PC-3 (cell line): ENCODE results near the gene TMEM143.
"Not testable (repeated sequence)": the region's sequence is repeated elsewhere in the genome, so short reads cannot be mapped to it uniquely, and the experiment has no call there.

Source experiments
- EZH2 ChIP-seq: fragments of 300-600 bp; sonication (generic); IDR thresholded peaks from one replicate; pipeline ENCODE4 v1.6.1; 2017; ENCODE audit warnings: antibody characterized with exemption, mild to moderate bottlenecking, low read length; ENCODE audit not compliant: unreplicated experiment
- TF ChIP-seq, protein P1 (sequence below): fragments of 300-600 bp; sonication (generic); conservative IDR thresholded peaks from 2 replicates; pipeline ENCODE4 v1.5.1; 2017; ENCODE audit warnings: antibody characterized with exemption, low read depth, mild to moderate bottlenecking, low read length

DNA sequence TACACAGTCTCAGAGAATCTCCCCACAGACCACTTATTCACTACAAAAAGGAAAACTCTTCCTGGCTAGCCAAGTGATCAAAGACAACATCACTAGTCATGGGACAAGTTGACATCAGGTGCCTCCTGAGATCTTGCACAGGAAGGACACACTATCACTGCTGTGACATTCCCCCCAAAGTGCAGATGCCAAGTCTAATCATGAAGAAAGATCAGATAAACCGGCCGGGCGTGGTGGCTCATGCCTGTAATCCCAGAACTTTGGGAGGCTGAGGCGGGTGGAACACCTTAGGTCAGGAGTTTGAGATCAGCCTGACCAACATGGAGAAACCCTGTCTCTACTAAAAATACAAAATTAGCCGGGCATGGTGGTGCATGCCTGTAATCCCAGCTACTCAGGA, 54.0 kb downstream of the TMEM143 start:
- TF ChIP-seq, protein P1, sequence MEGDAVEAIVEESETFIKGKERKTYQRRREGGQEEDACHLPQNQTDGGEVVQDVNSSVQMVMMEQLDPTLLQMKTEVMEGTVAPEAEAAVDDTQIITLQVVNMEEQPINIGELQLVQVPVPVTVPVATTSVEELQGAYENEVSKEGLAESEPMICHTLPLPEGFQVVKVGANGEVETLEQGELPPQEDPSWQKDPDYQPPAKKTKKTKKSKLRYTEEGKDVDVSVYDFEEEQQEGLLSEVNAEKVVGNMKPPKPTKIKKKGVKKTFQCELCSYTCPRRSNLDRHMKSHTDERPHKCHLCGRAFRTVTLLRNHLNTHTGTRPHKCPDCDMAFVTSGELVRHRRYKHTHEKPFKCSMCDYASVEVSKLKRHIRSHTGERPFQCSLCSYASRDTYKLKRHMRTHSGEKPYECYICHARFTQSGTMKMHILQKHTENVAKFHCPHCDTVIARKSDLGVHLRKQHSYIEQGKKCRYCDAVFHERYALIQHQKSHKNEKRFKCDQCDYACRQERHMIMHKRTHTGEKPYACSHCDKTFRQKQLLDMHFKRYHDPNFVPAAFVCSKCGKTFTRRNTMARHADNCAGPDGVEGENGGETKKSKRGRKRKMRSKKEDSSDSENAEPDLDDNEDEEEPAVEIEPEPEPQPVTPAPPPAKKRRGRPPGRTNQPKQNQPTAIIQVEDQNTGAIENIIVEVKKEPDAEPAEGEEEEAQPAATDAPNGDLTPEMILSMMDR: not testable (repeated sequence)
- not testable (repeated sequence) for TF ChIP-seq EZH2
